ENCODE data around the gene GALNT2.

DNA sequence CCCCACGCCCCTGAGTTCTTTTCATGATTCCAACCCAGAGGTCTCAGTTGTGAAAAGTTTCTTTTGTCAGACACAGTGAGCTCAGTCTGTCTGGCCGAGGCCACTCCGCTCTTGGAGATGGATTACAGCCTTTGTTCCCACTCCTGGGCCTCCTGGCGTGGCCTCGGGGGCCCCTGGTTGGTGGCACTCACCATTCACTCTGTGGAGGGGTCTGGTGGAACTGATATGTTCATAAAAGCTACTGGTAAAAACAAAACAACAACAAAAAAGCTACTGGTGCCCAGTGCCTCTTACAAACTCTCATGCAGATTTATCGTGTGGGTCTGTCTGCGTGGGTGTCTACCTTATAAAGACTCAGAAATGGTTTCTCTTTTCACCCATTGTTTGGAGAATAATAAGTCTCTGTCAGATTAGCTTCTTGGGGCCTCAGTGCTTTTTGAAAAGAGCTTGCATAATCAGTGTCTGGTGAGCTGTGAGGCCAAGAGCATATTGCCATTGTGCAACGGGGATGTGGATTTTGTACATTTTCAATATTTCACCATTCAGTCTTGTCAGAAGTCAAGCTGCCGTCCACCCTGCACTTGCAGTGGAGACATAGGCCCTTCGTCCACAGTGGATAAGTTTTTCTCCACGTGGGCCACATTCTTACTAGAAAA is 86.7 kb downstream of the GALNT2 start:
- TF ChIP-seq SUZ12 (IDR thresholded peaks at IDR 0.05; ENCODE audit: extremely low read depth, insufficient read depth, insufficient read length) (no peak), YY1 (IDR thresholded peaks at IDR 0.05; ENCODE audit: insufficient read depth, insufficient read length) (no peak), ZNF274 (IDR thresholded peaks at IDR 0.05; ENCODE audit: low read depth, low read length) (no peak)
